ENCODE measurements around the gene ZNF143. TPM values are rescaled to one million over a fixed set of nuclear protein-coding genes. Genes with fewer than 3 reads are reported as not detected.
A peak's percentile ranks its signal among the peaks of the same experiment; 100 is the strongest.

Gene ZNF143
- total RNA-seq, 1 experiment from 2014 or later, result 30.2 TPM

- BruUV-seq (replicated peaks), result no TSS peak
- POLR2A ChIA-PET, result no interaction called here
- Histone ChIP-seq H3K27me3 (ENCODE audit: control insufficient read depth, insufficient read depth, low read length) (no peaks in the 10 kb centered on the region), H3K27ac (ENCODE audit: low read length) (no peak overlapping the region), H3K4me1 (ENCODE audit: control insufficient read depth, insufficient read depth, low read length) (no peaks in the 10 kb centered on the region), H3K4me3 (ENCODE audit: low read depth in 2 of 2, low read length in 2 of 2) (no peak overlapping the region), H3K9me3 (ENCODE audit: control insufficient read depth, insufficient read depth, low read depth, low read length) (no peaks in the 10 kb centered on the region), H3K36me3 (ENCODE audit: control insufficient read depth, insufficient read depth, low read length) (no peaks in the 10 kb centered on the region)
- in situ Hi-C loops (cut with HindIII; ENCODE audit: low pct_unique_long_range_greater_than_20kb, low sequenced_read_pairs), result no loop called here
- CTCF ChIA-PET, result no interaction called here
- ATAC-seq, result 0 out of 2 replicates have a peak, but pooled peaks have one; percentile 24
- DNase-seq (ENCODE audit: low read depth, low spot score), result no peak
- intact Hi-C loops (cut with micrococcal nuclease; ENCODE audit: unreplicated experiment), result no loop called here
- TF ChIP-seq POLR2AphosphoS5 (IDR thresholded peaks at IDR 0.05; ENCODE audit: low read depth, low read length) (no peak), REST (IDR thresholded peaks at IDR 0.05; ENCODE audit: insufficient read depth in 1 of 2, low read depth in 2 of 2, low read length in 1 of 2) (no peak), CTCF (IDR thresholded peaks at IDR 0.05) (no peak), SIN3A (IDR thresholded peaks at IDR 0.05; ENCODE audit: borderline replicate concordance, insufficient read depth, low read depth, low read length) (no peak), TCF7L2 (IDR thresholded peaks at IDR 0.05; ENCODE audit: low read depth, low read length) (no peak)
Observed at GRCh38 chr11:9495803-9496514, 35.1 kb downstream of the ZNF143 start.

GRCh38 chr11:9498457-9499078 is 37.8 kb downstream of the ZNF143 start:
- ChIA-PET CTCF (interaction anchor here (1.2 kb wide), 1 partner anchor 8 kb away, joined by 7 read pairs; no protein-coding TSS in a partner anchor), POLR2A (interaction anchor here (1.2 to 1.3 kb wide), 2 partner anchors 16 to 75 kb away, joined by 3 to 4 read pairs; partner anchors contain the start of gene WEE1)
- no TSS peak for BruUV-seq (replicated peaks)
- Histone ChIP-seq H3K9me3 (ENCODE audit: control insufficient read depth, insufficient read depth, low read depth, low read length) (no peaks in the 10 kb centered on the region), H3K4me1 (ENCODE audit: control insufficient read depth, insufficient read depth, low read length) (no peaks in the 10 kb centered on the region), H3K27me3 (ENCODE audit: control insufficient read depth, insufficient read depth, low read length) (no peaks in the 10 kb centered on the region), H3K4me3 (ENCODE audit: low read depth in 2 of 2, low read length in 2 of 2) (no peak overlapping the region), H3K27ac (ENCODE audit: low read length) (no peak overlapping the region), H3K36me3 (ENCODE audit: control insufficient read depth, insufficient read depth, low read length) (no peaks in the 10 kb centered on the region)
- intact Hi-C loops (cut with micrococcal nuclease; ENCODE audit: unreplicated experiment) (no loop called here), in situ Hi-C loops (cut with HindIII; ENCODE audit: low pct_unique_long_range_greater_than_20kb, low sequenced_read_pairs) (no loop called here)
- DNase-seq (ENCODE audit: low read depth, low spot score) (no peak), ATAC-seq (no peak)
- TF ChIP-seq POLR2AphosphoS5 (IDR thresholded peaks at IDR 0.05; ENCODE audit: low read depth, low read length), result no peak
- no peak for TF ChIP-seq REST (IDR thresholded peaks at IDR 0.05; ENCODE audit: insufficient read depth in 1 of 2, low read depth in 2 of 2, low read length in 1 of 2)
- TF ChIP-seq TCF7L2 (IDR thresholded peaks at IDR 0.05; ENCODE audit: low read depth, low read length), result no peak
- no peak for TF ChIP-seq CTCF (IDR thresholded peaks at IDR 0.05)
- no peak for TF ChIP-seq SIN3A (IDR thresholded peaks at IDR 0.05; ENCODE audit: borderline replicate concordance, insufficient read depth, low read depth, low read length)

Measured in Panc1 (cell line).